Endothelial cell of umbilical vein (primary cell): ENCODE data around the gene IMPACT. TPM values are rescaled to one million over a fixed set of nuclear protein-coding genes. Genes with fewer than 3 reads are reported as not detected.

Experiments used
- BruUV-seq: library from RNA; stranded (reverse); fragments of 400-500 nt; replicated peaks from 2 replicates; lab custom pipeline; 2021; lab: Mats Ljungman, UMichigan
- CTCF ChIA-PET: fragments of 300-600, 350-600 bp; sonication (Branson Sonifier 250); formaldehyde crosslinking; loops from one replicate; lab custom pipeline; 2021; ENCODE audit warnings: antibody characterized with exemption, inconsistent platforms; lab: Charles Lee
- POLR2A ChIA-PET: fragments of 300-600, 350-600 bp; sonication (Branson Sonifier 250); formaldehyde crosslinking; loops from one replicate; lab custom pipeline; 2021; ENCODE audit warnings: antibody characterized with exemption, inconsistent platforms; lab: Charles Lee
- DNase-seq: peaks from one replicate; pipeline ENCODE4 v3.0.0-alpha.2; 2011; ENCODE audit warnings: low read depth, low spot score
- FAIRE-seq: peaks from 2 replicates; lab custom pipeline; 2011; peaks lifted over from hg19 to GRCh38; lab: Jason Lieb, UNC
- H2AFZ ChIP-seq: 2 replicates; pipeline ENCODE4 v1.6.0; 2012; ENCODE audit warnings: low read depth, low read length, control low read depth, inconsistent platforms
- H3K27ac ChIP-seq: 2 replicates; pipeline ENCODE4 v1.5.1; 2011; ENCODE audit warnings: low read depth, mild to moderate bottlenecking, control low read depth, low read length, moderate library complexity; ENCODE audit not compliant: insufficient read depth
- H3K27me3 ChIP-seq, 2 experiments: 2 replicates each; pipeline versions ENCODE4 v1.6.0 to v1.6.1; 2011; ENCODE audit warnings: low read length in 2 of 2, mixed read lengths in 1 of 2; ENCODE audit not compliant: control insufficient read depth in 2 of 2, insufficient read depth in 2 of 2
- H3K36me3 ChIP-seq, 2 experiments: 2 replicates in 1 of 2; 3 replicates in 1 of 2; pipeline ENCODE4 v1.5.1; 2011; ENCODE audit warnings: low read length in 2 of 2, mild to moderate bottlenecking in 1 of 2, moderate library complexity in 1 of 2; ENCODE audit not compliant: control insufficient read depth in 2 of 2, insufficient read depth in 2 of 2; ENCODE audit errors: extremely low read depth in 1 of 2
- H3K4me1 ChIP-seq: 3 replicates; pipeline ENCODE4 v1.5.1; 2011; ENCODE audit warnings: mild to moderate bottlenecking, low read length; ENCODE audit not compliant: control insufficient read depth, insufficient read depth; ENCODE audit errors: extremely low read depth
- H3K4me2 ChIP-seq: 2 replicates; pipeline ENCODE4 v1.6.1; 2011; ENCODE audit warnings: low read length, control low read depth, mixed read lengths; ENCODE audit not compliant: insufficient read depth
- H3K4me3 ChIP-seq, 3 experiments: fragments of 200-600 bp in 1 of 3; sonication (generic), shearing (Covaris generic) in 1 of 3; replicated peaks in 1 of 3; 2 replicates each; pipeline ENCODE4 v1.5.1; 2011 to 2016; ENCODE audit warnings: control low read depth in 3 of 3, low read length in 3 of 3, mild to moderate bottlenecking in 2 of 3, inconsistent platforms in 1 of 3, low read depth in 1 of 3, moderate library complexity in 1 of 3; ENCODE audit not compliant: insufficient read depth in 1 of 3
- H3K79me2 ChIP-seq: 2 replicates; pipeline ENCODE4 v1.6.0; 2012; ENCODE audit warnings: low read length, inconsistent platforms; ENCODE audit not compliant: control insufficient read depth, insufficient read depth
- H3K9ac ChIP-seq: replicated peaks from 2 replicates; pipeline ENCODE3; 2011; ENCODE audit warnings: low read length, control low read depth; ENCODE audit not compliant: insufficient read depth; ENCODE audit errors: extremely low read depth
- H3K9me1 ChIP-seq: replicated peaks from 3 replicates; pipeline ENCODE4 v1.6.0; 2011; ENCODE audit warnings: mild to moderate bottlenecking, low read length; ENCODE audit not compliant: control insufficient read depth, insufficient read depth; ENCODE audit errors: extremely low read depth
- H3K9me3 ChIP-seq: replicated peaks from 2 replicates; pipeline ENCODE4 v1.5.1; 2012; ENCODE audit warnings: low read length, inconsistent platforms; ENCODE audit not compliant: control insufficient read depth, insufficient read depth
- H4K20me1 ChIP-seq: replicated peaks from 2 replicates; pipeline ENCODE3; 2011; ENCODE audit warnings: mild to moderate bottlenecking, low read length; ENCODE audit not compliant: control insufficient read depth, insufficient read depth; ENCODE audit errors: extremely low read depth
- EZH2 ChIP-seq: IDR thresholded peaks from 2 replicates; pipeline ENCODE4 v1.6.1; 2012; ENCODE audit warnings: borderline replicate concordance, low read depth, mild to moderate bottlenecking, moderate library complexity, low read length, inconsistent platforms; ENCODE audit not compliant: severe bottlenecking
- FOS ChIP-seq: IDR thresholded peaks from 2 replicates; pipeline ENCODE4 v1.6.1; 2011; ENCODE audit warnings: mild to moderate bottlenecking, low read length, moderate library complexity, borderline replicate concordance; ENCODE audit not compliant: insufficient read depth
- GATA2 ChIP-seq: IDR thresholded peaks from 2 replicates; pipeline ENCODE4 v1.7.0; 2011; ENCODE audit warnings: low read depth, mild to moderate bottlenecking, moderate library complexity, mixed read lengths, low read length; ENCODE audit not compliant: insufficient read length, insufficient read depth
- JUN ChIP-seq: IDR thresholded peaks from 2 replicates; pipeline ENCODE4 v1.6.1; 2011; ENCODE audit warnings: borderline replicate concordance, low read depth; ENCODE audit not compliant: insufficient read length, insufficient read depth
- POLR2A ChIP-seq: IDR thresholded peaks from 2 replicates; pipeline ENCODE4 v1.6.1; 2012; ENCODE audit warnings: low read depth, mild to moderate bottlenecking, control low read depth, low read length
- POLR2AphosphoS5 ChIP-seq: IDR thresholded peaks from 2 replicates; pipeline ENCODE4 v1.6.1; 2012; ENCODE audit warnings: low read depth, mild to moderate bottlenecking, control low read depth, low read length, moderate library complexity; ENCODE audit not compliant: insufficient read depth
- dilution Hi-C: fragments of 300-500 bp; cut with MboI; formaldehyde crosslinking; loops from one replicate; pipeline ENCODE4 v1.15.0; 2019; ENCODE audit warnings: low sequenced_read_pairs; ENCODE audit not compliant: extremely low pct_ligation_motif_present
- intact Hi-C: fragments of 100-400 bp; cut with micrococcal nuclease; formaldehyde crosslinking; loops from one replicate; pipeline ENCODE4 v1.10.0; 2022
- polyA plus RNA-seq, 4 experiments: library from polyadenylated mRNA; depleted of rRNA in 3 of 4; stranded (reverse) in 3 of 4; unstranded in 1 of 4; fragments of >200 nt; gene quantifications; 2 replicates each; pipeline versions ENCODE4 v1.2.1 to v1.2.3, GENCODE V29; 2011 to 2012; ENCODE audit warnings: missing spikeins in 1 of 4
- total RNA-seq: library from RNA; stranded (reverse); gene quantifications from 2 replicates; pipeline ENCODE4 v1.2.3, GENCODE V29; 2021
- TF ChIP-seq, protein P1 (sequence below): IDR thresholded peaks from 2 replicates; pipeline ENCODE4 v1.6.1; 2011; ENCODE audit not compliant: insufficient read depth, insufficient read length
- TF ChIP-seq, protein P2 (sequence below), 2 donors: IDR thresholded peaks; 1 replicate in 1 of 2; 2 replicates in 1 of 2; pipeline ENCODE4 v1.5.1; 2011; ENCODE audit warnings: low read length in 2 of 2, mild to moderate bottlenecking in 2 of 2, moderate library complexity in 2 of 2, control low read depth in 1 of 2, inconsistent platforms in 1 of 2, low read depth in 1 of 2; ENCODE audit not compliant: insufficient read depth in 1 of 2; ENCODE audit errors: extremely low read depth in 1 of 2

Gene IMPACT
- total and polyA plus RNA-seq, 2 donors (not counting 3 experiments of a cell fraction or from before 2014, with no cell fraction given), result 15.4 to 28.6 TPM

DNA sequence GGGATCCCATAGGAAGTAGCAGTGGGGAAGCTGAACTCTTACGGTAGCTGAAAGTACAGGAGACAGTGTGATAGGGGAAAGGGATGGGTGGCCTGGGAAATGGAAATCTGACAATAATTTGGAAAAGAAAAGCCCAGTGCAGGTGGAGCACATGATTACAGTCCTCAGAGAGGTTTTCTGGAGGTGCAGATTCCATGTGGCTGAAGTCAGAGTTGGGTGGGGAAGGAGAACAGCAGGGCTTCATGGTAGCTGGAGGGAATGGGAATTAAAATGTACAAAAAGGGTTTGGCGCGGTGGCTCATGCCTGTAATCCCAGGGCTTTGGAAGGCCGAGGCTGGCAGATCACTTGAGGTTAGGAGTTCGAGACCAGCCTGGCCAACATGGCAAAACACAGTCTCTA lies 46.1 kb downstream of the IMPACT start:
- no peaks in the 10 kb centered on the region for H3K36me3 ChIP-seq
- no peaks in the 10 kb centered on the region for H4K20me1 ChIP-seq
- no peak overlapping the region for H3K4me3 ChIP-seq
- no peaks in the 10 kb centered on the region for H3K4me1 ChIP-seq
- TF ChIP-seq, protein P1, sequence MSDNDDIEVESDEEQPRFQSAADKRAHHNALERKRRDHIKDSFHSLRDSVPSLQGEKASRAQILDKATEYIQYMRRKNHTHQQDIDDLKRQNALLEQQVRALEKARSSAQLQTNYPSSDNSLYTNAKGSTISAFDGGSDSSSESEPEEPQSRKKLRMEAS, result no peak
- TF ChIP-seq JUN (no peak), GATA2 (no peak), EZH2 (no peak), POLR2AphosphoS5 (no peak)
- intact Hi-C loops, result no loop called here
- CTCF ChIA-PET, result no interaction called here
- no peak overlapping the region for H3K27ac ChIP-seq
- BruUV-seq, result no TSS peak
- H3K27me3 ChIP-seq, result no peaks in the 10 kb centered on the region
- FAIRE-seq, result no peak
- H3K9ac ChIP-seq, result no peak overlapping the region
- H2AFZ ChIP-seq, result no peak overlapping the region
- dilution Hi-C loops, result no loop called here
- no peaks in the 10 kb centered on the region for H3K9me1 ChIP-seq
- POLR2A ChIA-PET, result no interaction called here
- no peak for DNase-seq
- no peaks in the 10 kb centered on the region for H3K79me2 ChIP-seq
- no peaks in the 10 kb centered on the region for H3K9me3 ChIP-seq
- no peak overlapping the region for H3K4me2 ChIP-seq

- no peaks in the 10 kb centered on the region for H3K27me3 ChIP-seq
- FAIRE-seq (no peak), DNase-seq (no peak)
- H3K36me3 ChIP-seq, result no peaks in the 10 kb centered on the region
- no peak overlapping the region for H3K4me2 ChIP-seq
- ChIA-PET POLR2A (no interaction called here), CTCF (interaction anchor here (0.7 to 2.7 kb wide), 6 partner anchors 8 to 115 kb away, joined by 3 to 16 read pairs (median 4); no protein-coding TSS in a partner anchor)
- BruUV-seq, result no TSS peak
- H3K4me1 ChIP-seq, result no peaks in the 10 kb centered on the region
- intact Hi-C loops, result no loop called here
- dilution Hi-C loops, result no loop called here
- H3K4me3 ChIP-seq, result no peak overlapping the region
- H3K27ac ChIP-seq, result no peak overlapping the region
- no peaks in the 10 kb centered on the region for H3K9me3 ChIP-seq
- H3K9ac ChIP-seq, result no peak overlapping the region
- H3K79me2 ChIP-seq, result no peaks in the 10 kb centered on the region
- no peaks in the 10 kb centered on the region for H4K20me1 ChIP-seq
- no peaks in the 10 kb centered on the region for H3K9me1 ChIP-seq
- H2AFZ ChIP-seq, result no peak overlapping the region
- TF ChIP-seq, protein P2, sequence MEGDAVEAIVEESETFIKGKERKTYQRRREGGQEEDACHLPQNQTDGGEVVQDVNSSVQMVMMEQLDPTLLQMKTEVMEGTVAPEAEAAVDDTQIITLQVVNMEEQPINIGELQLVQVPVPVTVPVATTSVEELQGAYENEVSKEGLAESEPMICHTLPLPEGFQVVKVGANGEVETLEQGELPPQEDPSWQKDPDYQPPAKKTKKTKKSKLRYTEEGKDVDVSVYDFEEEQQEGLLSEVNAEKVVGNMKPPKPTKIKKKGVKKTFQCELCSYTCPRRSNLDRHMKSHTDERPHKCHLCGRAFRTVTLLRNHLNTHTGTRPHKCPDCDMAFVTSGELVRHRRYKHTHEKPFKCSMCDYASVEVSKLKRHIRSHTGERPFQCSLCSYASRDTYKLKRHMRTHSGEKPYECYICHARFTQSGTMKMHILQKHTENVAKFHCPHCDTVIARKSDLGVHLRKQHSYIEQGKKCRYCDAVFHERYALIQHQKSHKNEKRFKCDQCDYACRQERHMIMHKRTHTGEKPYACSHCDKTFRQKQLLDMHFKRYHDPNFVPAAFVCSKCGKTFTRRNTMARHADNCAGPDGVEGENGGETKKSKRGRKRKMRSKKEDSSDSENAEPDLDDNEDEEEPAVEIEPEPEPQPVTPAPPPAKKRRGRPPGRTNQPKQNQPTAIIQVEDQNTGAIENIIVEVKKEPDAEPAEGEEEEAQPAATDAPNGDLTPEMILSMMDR (IDR thresholded peaks at IDR 0.05; ENCODE audit: extremely low read depth in 1 of 2, insufficient read depth in 1 of 2, low read depth in 1 of 2, low read length in 2 of 2), result no peak
- TF ChIP-seq GATA2 (no peak), POLR2A (no peak), JUN (no peak), EZH2 (no peak), POLR2AphosphoS5 (no peak), FOS (no peak)
- TF ChIP-seq, protein P1, result no peak
Observed at GRCh38 chr18:24474406-24474805, 47.9 kb downstream of the IMPACT start.
